Astrocyte (in vitro differentiated cells and primary cell): ENCODE data around the gene PJVK. TPM values are rescaled to one million over a fixed set of nuclear protein-coding genes. Genes with fewer than 3 reads are reported as not detected.

Experiments used
- DNase-seq: peaks from one replicate; pipeline ENCODE4 v3.0.0-alpha.2; 2010; ENCODE audit warnings: low read depth
- FAIRE-seq: peaks from 2 replicates; lab custom pipeline; 2011; peaks lifted over from hg19 to GRCh38; lab: Jason Lieb, UNC
- H2AFZ ChIP-seq: 2 replicates; pipeline ENCODE4 v1.6.0; 2012; ENCODE audit warnings: low read depth, low read length, inconsistent platforms
- H3K27ac ChIP-seq: 2 replicates; pipeline ENCODE4 v1.5.1; 2011; ENCODE audit warnings: low read depth, low read length, inconsistent platforms
- H3K27me3 ChIP-seq: 2 replicates; pipeline ENCODE4 v1.6.0; 2011; ENCODE audit warnings: low read length, inconsistent platforms; ENCODE audit not compliant: insufficient read depth
- H3K36me3 ChIP-seq: 2 replicates; pipeline ENCODE4 v1.5.1; 2011; ENCODE audit warnings: low read length, inconsistent platforms; ENCODE audit not compliant: insufficient read depth
- H3K4me1 ChIP-seq: 2 replicates; pipeline ENCODE4 v1.5.1; 2011; ENCODE audit warnings: low read length, inconsistent platforms; ENCODE audit not compliant: insufficient read depth
- H3K4me2 ChIP-seq: 2 replicates; pipeline ENCODE4 v1.6.0; 2012; ENCODE audit warnings: low read length, inconsistent platforms
- H3K4me3 ChIP-seq: 2 replicates; pipeline ENCODE4 v1.5.1; 2011; ENCODE audit warnings: low read depth, mild to moderate bottlenecking, low read length, inconsistent platforms; ENCODE audit not compliant: insufficient read depth
- H3K79me2 ChIP-seq: 2 replicates; pipeline ENCODE4 v1.6.0; 2012; ENCODE audit warnings: mild to moderate bottlenecking, low read length, inconsistent platforms; ENCODE audit not compliant: insufficient read depth
- H3K9ac ChIP-seq: 2 replicates; pipeline ENCODE4 v1.6.0; 2012; ENCODE audit warnings: mild to moderate bottlenecking, low read length, inconsistent platforms
- H3K9me3 ChIP-seq: 2 replicates; pipeline ENCODE4 v1.5.1; 2012; ENCODE audit warnings: low read depth, mild to moderate bottlenecking, low read length, inconsistent platforms; ENCODE audit not compliant: insufficient read depth
- H4K20me1 ChIP-seq: 2 replicates; pipeline ENCODE4 v1.6.0; 2012; ENCODE audit warnings: low read length, inconsistent platforms; ENCODE audit not compliant: insufficient read depth
- H3K27ac Mint-ChIP-seq: one replicate; pipeline ENCODE4 v1.8.0; 2021; ENCODE audit warnings: mild to moderate bottlenecking, mixed read lengths; ENCODE audit not compliant: unreplicated experiment
- H3K27me3 Mint-ChIP-seq: one replicate; pipeline ENCODE4 v1.8.0; 2021; ENCODE audit warnings: low read depth, mixed read lengths; ENCODE audit not compliant: unreplicated experiment
- H3K36me3 Mint-ChIP-seq: one replicate; pipeline ENCODE4 v1.8.0; 2021; ENCODE audit warnings: low read depth, mixed read lengths; ENCODE audit not compliant: unreplicated experiment
- H3K4me1 Mint-ChIP-seq: one replicate; pipeline ENCODE4 v1.8.0; 2021; ENCODE audit warnings: low read depth, mixed read lengths; ENCODE audit not compliant: unreplicated experiment
- H3K4me3 Mint-ChIP-seq: one replicate; pipeline ENCODE4 v1.8.0; 2021; ENCODE audit warnings: mild to moderate bottlenecking, moderate library complexity, mixed read lengths; ENCODE audit not compliant: unreplicated experiment
- H3K9me3 Mint-ChIP-seq: one replicate; pipeline ENCODE4 v1.8.0; 2021; ENCODE audit warnings: mild to moderate bottlenecking, mixed read lengths; ENCODE audit not compliant: unreplicated experiment
- CTCF ChIP-seq: IDR thresholded peaks from 2 replicates; pipeline ENCODE4 v1.5.1; 2011; ENCODE audit warnings: low read depth, mild to moderate bottlenecking, inconsistent platforms, low read length, moderate library complexity; ENCODE audit not compliant: insufficient read depth
- EZH2 ChIP-seq: IDR thresholded peaks from 2 replicates; pipeline ENCODE4 v1.6.1; 2012; ENCODE audit warnings: mild to moderate bottlenecking, low read length, inconsistent platforms; ENCODE audit not compliant: insufficient read depth
- total RNA-seq: library from RNA; stranded (reverse); gene quantifications from 2 replicates; pipeline ENCODE4 v1.2.1, GENCODE V29; 2021

PJVK gene
- total RNA-seq, 1 donor from 2014 or later, result 2.4 TPM

- FAIRE-seq, result no peak
- peak overlapping the region; percentile 98 for H3K27ac Mint-ChIP-seq
These were observed 26.4 kb downstream of the PJVK start for GRCh38 chr2:178477443-178478129.

DNA sequence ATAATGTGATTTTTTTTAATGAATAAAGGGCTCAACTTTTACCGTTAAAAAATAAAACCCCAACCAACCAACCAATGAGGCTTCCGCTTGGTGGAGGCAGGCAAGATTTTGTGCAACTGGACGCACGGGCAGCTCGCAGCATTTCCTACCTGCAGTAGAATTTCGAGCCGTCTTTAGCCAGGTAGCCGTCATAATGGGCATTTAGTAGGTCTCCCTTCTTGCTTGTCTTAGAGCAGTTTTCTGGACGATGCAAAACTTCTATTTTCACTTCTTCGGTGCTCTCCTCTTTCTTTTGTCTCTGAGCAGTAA is 26.9 kb downstream of the PJVK start:
- Mint-ChIP-seq H3K27ac (peak overlapping the region; percentile 98), H3K4me1 (peaks cover 21% of the 10 kb centered on the region), H3K36me3 (no peaks in the 10 kb centered on the region), H3K9me3 (no peaks in the 10 kb centered on the region), H3K27me3 (no peaks in the 10 kb centered on the region), H3K4me3 (peak overlapping the region; percentile 91)
- H3K79me2 ChIP-seq, result peaks cover 45% of the 10 kb centered on the region
- DNase-seq (no peak), FAIRE-seq (no peak)
- peak overlapping the region; percentile 94 for H3K9ac ChIP-seq
- H3K9me3 ChIP-seq, result no peaks in the 10 kb centered on the region
- no peaks in the 10 kb centered on the region for H3K27me3 ChIP-seq
- no peaks in the 10 kb centered on the region for H3K36me3 ChIP-seq
- peak overlapping the region; percentile 94 for H3K4me2 ChIP-seq
- H3K27ac ChIP-seq, result peak overlapping the region; percentile 93
- H3K4me3 ChIP-seq, result peak overlapping the region; percentile 98
- peak overlapping the region; percentile 92 for H2AFZ ChIP-seq
- peaks cover 15% of the 10 kb centered on the region for H3K4me1 ChIP-seq
- TF ChIP-seq EZH2 (no peak), CTCF (no peak)
- peaks cover 19% of the 10 kb centered on the region for H4K20me1 ChIP-seq

More at GRCh38 chr2:178477443-178478129, 26.4 kb downstream of the PJVK start:
- no peak for DNase-seq
- peaks cover 14% of the 10 kb centered on the region for H4K20me1 ChIP-seq
- no peak for TF ChIP-seq EZH2
- TF ChIP-seq CTCF, result no peak
- H3K27me3 Mint-ChIP-seq, result no peaks in the 10 kb centered on the region
- no peaks in the 10 kb centered on the region for H3K36me3 ChIP-seq
- no peaks in the 10 kb centered on the region for H3K36me3 Mint-ChIP-seq
- H3K4me2 ChIP-seq, result peak overlapping the region; percentile 94
- no peaks in the 10 kb centered on the region for H3K27me3 ChIP-seq
- no peaks in the 10 kb centered on the region for H3K9me3 ChIP-seq
- H3K4me3 ChIP-seq, result peak overlapping the region; percentile 98
- peaks cover 15% of the 10 kb centered on the region for H3K4me1 ChIP-seq
- H3K4me1 Mint-ChIP-seq, result peaks cover 20% of the 10 kb centered on the region
- peak overlapping the region; percentile 91 for H3K4me3 Mint-ChIP-seq
- H3K9ac ChIP-seq, result peak overlapping the region; percentile 94
- H2AFZ ChIP-seq, result peak overlapping the region; percentile 49
- no peaks in the 10 kb centered on the region for H3K9me3 Mint-ChIP-seq
- peaks cover 41% of the 10 kb centered on the region for H3K79me2 ChIP-seq
- peak overlapping the region; percentile 93 for H3K27ac ChIP-seq
